Measurements from ENCODE around the gene SRSF6.
A peak's percentile ranks its signal among the peaks of the same experiment; 100 is the strongest.
"Not testable (repeated sequence)": the region's sequence is repeated elsewhere in the genome, so short reads cannot be mapped to it uniquely, and the experiment has no call there.

Gene SRSF6

DNA sequence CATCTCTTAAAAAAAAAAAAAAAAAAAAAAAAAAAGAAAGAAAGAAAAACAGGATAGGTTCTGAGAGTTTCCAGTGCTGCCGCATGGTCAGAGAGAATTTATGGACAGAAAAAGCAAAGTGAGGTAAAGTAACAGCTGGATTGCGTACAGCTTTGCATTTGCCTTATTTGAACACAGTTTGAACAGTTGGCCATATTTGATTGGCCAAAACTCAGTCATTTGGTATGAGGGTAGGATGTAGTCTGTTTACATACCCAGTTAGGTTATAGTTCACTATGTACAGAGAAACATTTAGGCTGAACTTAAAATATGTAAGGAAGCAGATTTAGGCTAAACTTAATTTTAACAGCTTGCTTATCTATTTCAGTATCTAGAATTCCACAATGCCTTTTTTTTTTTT, 32.3 kb downstream of the SRSF6 start:
- Mint-ChIP-seq H3K9me3 (peaks cover 8% of the 10 kb centered on the region), H3K36me3 (ENCODE audit: low read depth) (peaks cover 9% of the 10 kb centered on the region), H3K27me3 (peaks cover 9% of the 10 kb centered on the region), H3K4me3 (no peak overlapping the region), H3K4me1 (ENCODE audit: low read depth) (peaks cover 3% of the 10 kb centered on the region), H3K27ac (no peak overlapping the region)

DNA sequence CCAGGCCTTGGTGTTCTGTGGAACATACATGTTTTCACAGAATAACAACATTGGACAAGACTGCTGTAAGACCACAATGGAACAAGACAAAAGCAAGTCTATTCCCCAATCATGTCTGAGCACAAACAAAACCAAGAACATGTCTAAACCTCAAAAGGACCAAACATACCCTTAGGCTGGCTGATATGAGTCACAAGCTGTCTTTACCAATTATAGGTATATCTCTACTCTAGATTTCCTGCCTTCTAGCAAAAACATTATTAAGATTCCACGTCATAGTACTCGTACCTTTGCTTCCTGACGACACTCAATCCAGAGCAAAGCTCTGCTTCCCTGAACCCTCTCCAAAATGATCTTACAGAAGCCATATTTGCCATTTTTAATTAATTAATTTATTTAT, 34.4 kb downstream of the SRSF6 start:
- H3K4me3 Mint-ChIP-seq = no peak overlapping the region
- H3K9me3 Mint-ChIP-seq = peaks cover 8% of the 10 kb centered on the region
- H3K36me3 Mint-ChIP-seq (ENCODE audit: low read depth) = peaks cover 9% of the 10 kb centered on the region
- peaks cover 3% of the 10 kb centered on the region for H3K4me1 Mint-ChIP-seq (ENCODE audit: low read depth)
- H3K27me3 Mint-ChIP-seq = peaks cover 9% of the 10 kb centered on the region
- no peak overlapping the region for H3K27ac Mint-ChIP-seq

DNA sequence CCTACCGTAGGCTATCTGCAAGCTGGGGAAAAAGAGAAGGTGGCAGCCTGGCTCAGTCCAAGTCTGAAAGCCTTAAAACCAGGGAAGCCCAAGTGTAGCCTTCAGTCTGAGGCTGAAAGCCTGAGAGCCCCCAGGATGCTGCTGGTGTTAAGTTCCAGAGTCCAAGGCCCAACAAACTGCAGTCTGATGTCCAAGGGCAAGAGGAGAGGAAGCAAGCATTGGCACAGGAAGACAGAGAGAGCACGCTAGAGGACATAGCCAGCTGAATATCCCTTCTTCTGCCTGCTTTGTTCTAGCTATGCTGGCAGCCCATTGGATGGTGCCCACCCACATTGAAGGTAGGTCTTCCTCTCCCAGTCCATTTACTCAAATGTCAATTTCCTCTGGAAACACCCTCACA, 37.7 kb downstream of the SRSF6 start:
- H3K4me3 Mint-ChIP-seq = no peak overlapping the region
- peaks cover 3% of the 10 kb centered on the region for H3K4me1 Mint-ChIP-seq (ENCODE audit: low read depth)
- H3K9me3 Mint-ChIP-seq = no peaks in the 10 kb centered on the region

DNA sequence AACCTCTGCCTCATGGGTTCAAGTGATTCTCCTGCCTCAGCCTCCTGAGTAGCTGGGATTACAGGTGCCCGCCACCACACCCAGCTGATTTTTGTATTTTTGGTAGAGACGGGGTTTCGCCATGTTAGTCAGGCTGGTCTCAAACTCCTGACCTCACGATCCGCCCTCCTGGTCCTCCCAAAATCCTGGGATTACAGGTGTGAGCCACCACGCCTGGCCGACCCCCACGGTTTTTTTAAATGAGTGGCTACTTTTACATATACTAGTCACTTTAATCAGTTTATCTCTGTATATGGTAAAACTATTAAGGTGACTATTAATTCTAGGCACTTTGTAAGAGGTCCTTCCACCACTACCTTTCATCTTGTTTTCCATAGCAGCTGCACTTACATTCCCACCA, 44.3 kb downstream of the SRSF6 start:
- not testable (repeated sequence) for H3K4me3 Mint-ChIP-seq; H3K9me3 Mint-ChIP-seq; H3K4me1 Mint-ChIP-seq (ENCODE audit: low read depth); H3K36me3 Mint-ChIP-seq (ENCODE audit: low read depth); H3K27ac Mint-ChIP-seq
- peaks cover 30% of the 10 kb centered on the region for H3K27me3 Mint-ChIP-seq

More for the DNA sequence above, 37.7 kb downstream of the SRSF6 start:
- no peaks in the 10 kb centered on the region for H3K36me3 Mint-ChIP-seq (ENCODE audit: low read depth)
- peaks cover 9% of the 10 kb centered on the region for H3K27me3 Mint-ChIP-seq
- H3K27ac Mint-ChIP-seq = no peak overlapping the region

DNA sequence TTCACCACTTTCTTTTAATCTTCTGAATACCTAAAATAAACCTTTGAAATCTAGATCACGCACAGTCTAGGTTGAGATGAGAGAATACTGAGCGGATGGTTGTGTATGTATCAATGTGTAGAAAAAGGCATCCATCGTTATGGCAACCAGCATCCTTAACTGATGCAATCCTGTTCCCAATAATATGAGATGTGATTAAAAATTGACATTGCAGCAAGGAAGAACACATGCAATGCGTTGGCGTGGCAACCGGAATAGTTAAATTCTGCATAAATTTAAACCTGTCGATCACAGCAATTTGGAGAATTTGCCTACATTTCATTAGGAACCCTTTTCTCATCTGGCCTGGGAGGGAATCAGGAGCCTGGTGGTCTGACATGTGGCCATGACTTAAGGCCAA, 48.5 kb downstream of the SRSF6 start:
- H3K4me1 Mint-ChIP-seq (ENCODE audit: low read depth) = no peaks in the 10 kb centered on the region
- peaks cover 39% of the 10 kb centered on the region for H3K27me3 Mint-ChIP-seq
- no peaks in the 10 kb centered on the region for H3K9me3 Mint-ChIP-seq
- H3K36me3 Mint-ChIP-seq (ENCODE audit: low read depth) = no peaks in the 10 kb centered on the region
- no peak overlapping the region for H3K27ac Mint-ChIP-seq
- no peak overlapping the region for H3K4me3 Mint-ChIP-seq

DNA sequence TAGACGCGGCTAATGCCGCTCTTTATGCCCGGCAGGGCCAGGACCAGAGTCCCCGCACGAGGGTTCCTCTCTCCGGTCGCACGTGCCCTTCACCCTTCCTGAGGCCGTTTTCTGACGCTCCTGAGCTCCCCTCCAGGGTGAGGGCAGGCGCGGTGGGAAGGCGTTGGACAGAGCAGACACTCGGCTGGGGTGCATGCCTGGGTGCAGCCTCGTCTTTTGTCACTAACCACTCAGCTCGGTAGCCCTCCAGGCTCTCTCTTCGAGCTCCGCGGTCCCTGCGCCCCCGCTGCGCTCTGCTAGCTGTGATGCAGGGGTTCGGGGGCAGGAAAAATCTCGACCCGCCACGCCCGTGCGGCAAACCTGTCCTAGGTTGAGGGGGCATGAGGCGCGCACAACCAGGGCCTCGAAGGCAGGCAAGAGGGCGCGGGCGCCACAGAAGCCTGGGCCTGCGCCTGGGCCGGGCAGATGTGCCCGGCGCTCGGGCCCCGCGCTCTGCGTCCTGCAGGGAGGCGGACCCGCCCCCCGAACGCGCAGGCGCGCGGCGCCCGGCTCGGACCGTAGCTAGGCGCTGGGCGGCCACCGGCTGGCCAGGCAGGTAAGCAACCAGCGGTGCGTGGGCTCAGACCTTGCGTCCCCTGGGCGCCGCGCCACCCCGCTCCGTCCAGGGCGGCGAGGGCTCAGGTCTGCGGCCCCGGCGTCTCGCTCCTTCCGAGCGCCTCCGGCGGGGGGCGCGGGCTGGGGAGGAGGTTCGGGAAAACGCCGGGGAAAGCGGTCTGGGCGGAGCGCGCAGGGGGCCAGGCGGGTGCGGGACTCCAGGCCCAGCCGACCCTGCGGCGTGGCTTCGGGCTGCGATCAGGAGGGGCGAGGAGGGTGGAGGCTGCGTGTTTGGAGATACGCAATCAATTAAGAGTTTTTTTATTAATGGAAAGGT, 49.7 kb downstream of the SRSF6 start, which contains the start of gene L3MBTL1:
Gene L3MBTL1, plus strand, starts transcription at position 548 of the 931 bp plus-strand sequence. CDS start 5,807 bp downstream, outside the sequence.
- Mint-ChIP-seq H3K4me1 (ENCODE audit: low read depth) (no peaks in the 10 kb centered on the region), H3K27ac (no peak within 1 kb of the TSS), H3K27me3 (peaks cover 38% of the 10 kb centered on the region), H3K9me3 (no peaks in the 10 kb centered on the region), H3K4me3 (peak within 1 kb of the TSS; percentile 57), H3K36me3 (ENCODE audit: low read depth) (no peaks in the 10 kb centered on the region)

DNA sequence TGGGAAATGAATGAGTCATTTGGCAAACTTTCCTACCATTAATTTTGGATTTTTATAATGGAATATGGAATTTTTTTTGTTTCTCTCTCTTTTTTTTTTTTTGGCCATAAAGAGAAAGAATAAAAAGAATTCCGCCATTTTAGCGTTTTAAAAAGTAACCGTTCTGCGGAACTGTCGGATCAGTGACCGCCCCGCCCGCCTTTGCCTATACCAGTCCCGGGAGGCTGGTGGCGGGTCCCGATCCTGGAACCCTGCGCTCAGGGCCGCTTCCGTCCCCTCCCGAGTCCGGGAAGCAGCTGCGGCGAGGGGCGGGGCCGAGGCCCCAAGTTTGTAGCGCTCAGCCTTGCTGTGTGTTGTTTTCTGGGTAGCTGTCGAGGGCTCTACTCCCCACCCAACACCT, 50.4 kb downstream of the SRSF6 start:
- H3K27ac Mint-ChIP-seq = no peak overlapping the region
- no peaks in the 10 kb centered on the region for H3K4me1 Mint-ChIP-seq (ENCODE audit: low read depth)
- H3K27me3 Mint-ChIP-seq = peaks cover 38% of the 10 kb centered on the region
- no peaks in the 10 kb centered on the region for H3K36me3 Mint-ChIP-seq (ENCODE audit: low read depth)
- no peaks in the 10 kb centered on the region for H3K9me3 Mint-ChIP-seq
- H3K4me3 Mint-ChIP-seq = peak overlapping the region; percentile 57

DNA sequence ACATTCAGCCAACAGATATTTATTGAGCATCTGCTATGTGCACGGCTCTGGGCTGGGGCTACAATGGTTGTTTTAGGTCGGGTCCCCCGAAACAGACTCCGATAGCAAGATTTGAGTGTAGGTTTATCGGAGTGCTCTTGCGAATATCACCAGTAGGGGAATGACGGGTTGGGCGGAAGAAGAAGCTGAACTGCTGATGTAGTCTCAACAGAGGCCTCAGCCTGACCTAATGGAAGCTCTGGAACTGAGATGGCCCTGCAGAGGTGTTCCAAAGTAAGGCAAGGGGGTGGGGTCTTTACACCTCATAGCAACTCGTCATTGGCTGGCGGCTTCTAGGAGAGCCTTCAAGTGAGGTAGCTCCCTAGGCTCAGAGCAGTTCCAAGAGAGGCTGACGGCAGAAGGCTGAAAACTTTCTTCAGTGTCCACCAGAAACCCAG, 50.9 kb downstream of the SRSF6 start:
- H3K27me3 Mint-ChIP-seq = peaks cover 38% of the 10 kb centered on the region
- no peaks in the 10 kb centered on the region for H3K36me3 Mint-ChIP-seq (ENCODE audit: low read depth)
- no peaks in the 10 kb centered on the region for H3K4me1 Mint-ChIP-seq (ENCODE audit: low read depth)
- H3K27ac Mint-ChIP-seq = no peak overlapping the region
- H3K9me3 Mint-ChIP-seq = no peaks in the 10 kb centered on the region
- H3K4me3 Mint-ChIP-seq = peak overlapping the region; percentile 57

DNA sequence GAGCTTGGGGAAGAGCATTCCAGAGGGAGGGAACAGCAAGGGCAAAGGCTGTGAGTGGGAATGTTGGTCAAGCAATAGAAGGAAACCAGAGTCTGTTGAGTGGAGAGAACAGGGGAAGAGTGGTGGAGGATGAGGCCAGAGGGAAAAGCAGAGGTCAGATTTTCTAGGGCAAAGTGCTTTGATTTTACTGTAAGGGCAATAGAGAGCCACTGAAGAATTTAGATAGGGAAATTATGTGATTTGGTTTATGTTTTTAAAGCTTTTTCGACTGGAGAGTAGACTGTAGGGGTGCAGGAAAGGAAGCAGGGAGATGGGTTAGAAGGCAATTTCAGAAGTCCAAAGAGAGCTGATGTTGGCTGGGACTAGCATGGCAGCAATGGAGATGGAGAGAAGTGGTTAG, 54.2 kb downstream of the SRSF6 start:
- H3K4me1 Mint-ChIP-seq (ENCODE audit: low read depth) = no peaks in the 10 kb centered on the region
- H3K27ac Mint-ChIP-seq = no peak overlapping the region
- H3K27me3 Mint-ChIP-seq = peaks cover 13% of the 10 kb centered on the region
- H3K4me3 Mint-ChIP-seq = no peak overlapping the region
- H3K9me3 Mint-ChIP-seq = no peaks in the 10 kb centered on the region
- no peaks in the 10 kb centered on the region for H3K36me3 Mint-ChIP-seq (ENCODE audit: low read depth)

DNA sequence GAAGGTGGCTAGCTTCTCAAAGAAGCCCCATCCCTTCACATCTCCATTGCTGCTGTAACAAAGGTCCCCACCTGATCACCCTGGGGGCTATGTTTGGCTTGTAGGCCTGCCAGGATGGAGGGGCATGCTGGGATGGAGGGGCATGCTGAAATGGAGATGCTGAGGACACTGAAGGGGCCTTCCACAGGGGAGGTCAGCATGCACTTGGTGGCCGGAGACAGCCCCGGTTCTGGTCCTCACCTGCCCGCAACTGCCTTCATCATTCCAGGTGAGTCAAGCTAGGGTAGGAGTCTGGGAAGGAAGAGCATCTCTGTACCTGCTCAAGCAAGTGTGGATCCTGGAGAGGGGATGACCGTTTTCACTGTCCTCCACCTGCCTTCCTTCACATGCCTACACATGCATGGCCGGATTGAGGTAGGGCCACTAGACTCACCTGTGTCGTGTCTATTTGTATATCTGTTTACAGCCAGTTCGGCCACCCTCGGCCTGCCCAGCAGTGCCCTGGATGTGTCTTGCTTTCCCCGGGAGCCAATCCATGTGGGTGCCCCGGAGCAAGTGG, 55.8 kb downstream of the SRSF6 start:
- Mint-ChIP-seq H3K9me3 (no peaks in the 10 kb centered on the region), H3K27me3 (peaks cover 7% of the 10 kb centered on the region), H3K27ac (peak overlapping the region; percentile 31), H3K4me1 (ENCODE audit: low read depth) (no peaks in the 10 kb centered on the region), H3K36me3 (ENCODE audit: low read depth) (no peaks in the 10 kb centered on the region), H3K4me3 (peak overlapping the region; percentile 91)

All from stimulated activated naive CD8-positive, alpha-beta T cell treated with anti-CD3 and anti-CD28 coated beads, Interleukin-15, Interleukin-2, amounts not matched to agents 100 ng/mL and 50 ng/mL, for 24 hours (primary cell).